ENCODE measurements around the gene ACER1. TPM values are rescaled to one million over a fixed set of nuclear protein-coding genes. Genes with fewer than 3 reads are reported as not detected.
"Not testable (repeated sequence)": the region's sequence is repeated elsewhere in the genome, so short reads cannot be mapped to it uniquely, and the experiment has no call there.

Gene ACER1
- total RNA-seq, 1 donor from 2014 or later = not detected

DNA sequence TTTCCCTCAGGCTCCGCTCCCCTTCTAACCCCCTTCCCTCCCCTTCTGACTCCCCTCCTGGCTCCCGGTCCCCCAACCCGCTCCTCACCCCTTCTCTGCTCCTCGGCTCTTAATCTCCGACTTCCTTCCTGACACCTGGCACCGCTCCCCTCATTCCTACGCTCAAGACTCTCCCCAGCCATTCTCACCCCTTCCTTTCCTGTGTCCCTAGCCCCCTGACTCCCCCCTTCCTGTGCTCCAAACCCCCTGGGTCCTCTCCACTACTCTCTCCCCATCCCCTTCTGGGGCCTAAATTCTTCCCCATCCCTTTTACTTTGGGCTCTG lies 28.6 kb upstream of the ACER1 start:
- Mint-ChIP-seq H3K4me1 (ENCODE audit: low read depth) (peaks cover 8% of the 10 kb centered on the region), H3K27ac (ENCODE audit: unreplicated experiment) (peak overlapping the region; percentile 92), H3K36me3 (ENCODE audit: low read depth) (peaks cover 7% of the 10 kb centered on the region), H3K27me3 (ENCODE audit: low read depth) (no peaks in the 10 kb centered on the region), H3K9me3 (ENCODE audit: low read depth) (no peaks in the 10 kb centered on the region), H3K4me3 (ENCODE audit: unreplicated experiment) (peak overlapping the region; percentile 88)
- TF ChIP-seq, protein P1, sequence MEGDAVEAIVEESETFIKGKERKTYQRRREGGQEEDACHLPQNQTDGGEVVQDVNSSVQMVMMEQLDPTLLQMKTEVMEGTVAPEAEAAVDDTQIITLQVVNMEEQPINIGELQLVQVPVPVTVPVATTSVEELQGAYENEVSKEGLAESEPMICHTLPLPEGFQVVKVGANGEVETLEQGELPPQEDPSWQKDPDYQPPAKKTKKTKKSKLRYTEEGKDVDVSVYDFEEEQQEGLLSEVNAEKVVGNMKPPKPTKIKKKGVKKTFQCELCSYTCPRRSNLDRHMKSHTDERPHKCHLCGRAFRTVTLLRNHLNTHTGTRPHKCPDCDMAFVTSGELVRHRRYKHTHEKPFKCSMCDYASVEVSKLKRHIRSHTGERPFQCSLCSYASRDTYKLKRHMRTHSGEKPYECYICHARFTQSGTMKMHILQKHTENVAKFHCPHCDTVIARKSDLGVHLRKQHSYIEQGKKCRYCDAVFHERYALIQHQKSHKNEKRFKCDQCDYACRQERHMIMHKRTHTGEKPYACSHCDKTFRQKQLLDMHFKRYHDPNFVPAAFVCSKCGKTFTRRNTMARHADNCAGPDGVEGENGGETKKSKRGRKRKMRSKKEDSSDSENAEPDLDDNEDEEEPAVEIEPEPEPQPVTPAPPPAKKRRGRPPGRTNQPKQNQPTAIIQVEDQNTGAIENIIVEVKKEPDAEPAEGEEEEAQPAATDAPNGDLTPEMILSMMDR (IDR thresholded peaks at IDR 0.05) = no peak
- DNase-seq (ENCODE audit: low spot score) = no peak

DNA sequence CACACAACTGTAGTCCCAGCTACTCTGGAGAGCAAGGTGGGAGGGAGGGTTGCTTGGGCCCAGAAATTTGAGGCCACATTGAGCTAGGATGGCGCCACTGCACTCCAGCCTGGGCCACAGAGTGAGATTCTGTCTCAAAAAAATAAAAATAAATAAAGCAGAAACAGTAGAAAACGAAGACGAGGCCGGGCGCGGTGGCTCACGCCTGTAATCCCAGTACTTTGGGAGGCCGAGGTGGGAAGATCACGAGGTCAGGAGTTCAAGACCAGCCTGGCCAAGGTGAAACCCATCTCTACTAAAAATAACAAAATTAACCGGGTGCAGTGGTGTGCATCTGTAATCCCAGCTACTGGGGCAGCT lies 27.4 kb upstream of the ACER1 start:
- H3K4me1 Mint-ChIP-seq (ENCODE audit: low read depth); H3K27me3 Mint-ChIP-seq (ENCODE audit: low read depth); DNase-seq (ENCODE audit: low spot score); H3K27ac Mint-ChIP-seq (ENCODE audit: unreplicated experiment); H3K36me3 Mint-ChIP-seq (ENCODE audit: low read depth); H3K9me3 Mint-ChIP-seq (ENCODE audit: low read depth): not testable (repeated sequence)
- peak overlapping the region; percentile 88 for H3K4me3 Mint-ChIP-seq (ENCODE audit: unreplicated experiment)

DNA sequence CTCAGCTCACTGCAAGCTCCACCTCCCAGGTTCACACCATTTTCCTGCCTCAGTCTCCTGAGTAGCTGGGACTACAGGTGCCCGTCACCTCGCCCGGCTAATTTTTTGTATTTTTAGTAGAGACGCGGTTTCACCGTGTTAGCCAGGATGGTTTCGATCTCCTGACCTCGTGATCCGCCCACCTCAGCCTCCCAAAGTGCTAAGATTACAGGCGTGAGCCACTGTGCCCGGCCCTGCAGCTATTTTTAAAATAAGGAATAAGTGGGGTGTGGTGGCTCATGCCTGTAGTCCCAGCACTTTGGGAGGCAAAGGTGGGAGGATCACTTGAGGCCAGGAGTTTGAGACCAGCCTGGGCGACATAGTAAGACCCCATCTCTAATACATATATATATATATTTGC lies 27.0 kb upstream of the ACER1 start:
- not testable (repeated sequence) for H3K4me1 Mint-ChIP-seq (ENCODE audit: low read depth); H3K27me3 Mint-ChIP-seq (ENCODE audit: low read depth); H3K9me3 Mint-ChIP-seq (ENCODE audit: low read depth); H3K36me3 Mint-ChIP-seq (ENCODE audit: low read depth); H3K4me3 Mint-ChIP-seq (ENCODE audit: unreplicated experiment); H3K27ac Mint-ChIP-seq (ENCODE audit: unreplicated experiment); DNase-seq (ENCODE audit: low spot score)

DNA sequence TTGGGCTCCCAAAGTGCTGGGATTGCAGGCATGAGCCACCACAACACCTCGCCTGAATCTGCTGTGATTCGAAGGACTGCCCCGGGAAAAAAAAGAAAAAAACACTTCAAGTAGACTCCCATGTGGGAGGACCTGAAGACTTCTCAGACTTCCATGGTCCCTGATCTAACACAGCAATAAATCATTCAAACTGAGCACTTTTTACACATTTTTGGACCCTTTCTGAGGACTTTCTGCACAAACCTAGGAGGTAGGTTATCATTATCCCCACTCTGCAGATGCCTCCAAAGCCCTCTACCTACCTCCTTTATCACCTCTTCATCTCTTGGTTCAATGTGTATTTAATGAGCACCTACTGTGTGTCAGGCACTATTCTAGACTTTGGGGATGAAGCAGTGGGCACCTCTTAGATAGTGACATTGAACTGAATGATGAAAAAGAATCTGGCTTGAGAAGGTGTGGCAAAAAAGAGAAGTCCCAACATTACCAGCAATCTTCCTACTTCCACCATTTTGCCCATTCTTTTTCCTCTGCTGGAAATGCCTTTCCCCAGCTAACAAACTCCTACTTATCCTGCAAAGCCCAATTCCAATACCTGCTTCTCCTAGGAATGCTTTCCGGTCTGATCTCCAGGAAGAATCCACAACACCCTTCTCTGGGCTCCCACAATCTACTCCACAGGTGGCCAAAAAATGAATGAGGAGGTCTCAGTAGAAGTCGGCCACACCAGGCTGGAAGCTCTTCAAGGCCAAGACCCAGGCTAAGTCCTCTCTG lies 26.3 kb upstream of the ACER1 start:
- Mint-ChIP-seq H3K27ac (ENCODE audit: unreplicated experiment) (no peak overlapping the region), H3K36me3 (ENCODE audit: low read depth) (peaks cover 2% of the 10 kb centered on the region), H3K4me3 (ENCODE audit: unreplicated experiment) (no peak overlapping the region), H3K4me1 (ENCODE audit: low read depth) (peaks cover 8% of the 10 kb centered on the region), H3K9me3 (ENCODE audit: low read depth) (no peaks in the 10 kb centered on the region), H3K27me3 (ENCODE audit: low read depth) (no peaks in the 10 kb centered on the region)
- DNase-seq (ENCODE audit: low spot score) = no peak
- TF ChIP-seq, protein P1 (IDR thresholded peaks at IDR 0.05) = no peak

DNA sequence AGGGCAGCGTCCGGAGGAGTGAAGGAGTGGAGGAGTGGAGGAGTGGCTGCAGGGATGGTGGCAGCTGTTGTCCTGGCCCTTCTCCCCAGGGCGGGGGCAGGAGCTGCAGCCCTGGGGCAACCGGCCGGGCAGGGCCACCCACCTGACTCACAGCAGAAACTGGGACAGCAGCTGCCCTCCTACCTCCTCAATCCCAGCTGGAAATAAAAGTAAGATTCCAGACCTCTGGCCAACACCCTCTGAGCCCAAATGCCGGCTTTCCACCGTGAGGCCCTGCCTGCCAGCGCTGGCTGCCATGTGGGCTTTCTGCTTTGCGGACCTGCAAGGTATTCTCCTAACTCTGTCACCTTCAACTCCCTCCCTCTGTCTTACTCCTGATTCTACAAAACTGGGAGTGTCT lies 24.6 kb upstream of the ACER1 start:
- Mint-ChIP-seq H3K4me3 (ENCODE audit: unreplicated experiment) (no peak overlapping the region), H3K27ac (ENCODE audit: unreplicated experiment) (no peak overlapping the region), H3K4me1 (ENCODE audit: low read depth) (peaks cover 8% of the 10 kb centered on the region), H3K27me3 (ENCODE audit: low read depth) (no peaks in the 10 kb centered on the region), H3K9me3 (ENCODE audit: low read depth) (no peaks in the 10 kb centered on the region), H3K36me3 (ENCODE audit: low read depth) (no peaks in the 10 kb centered on the region)
- no peak for DNase-seq (ENCODE audit: low spot score)
- TF ChIP-seq, protein P1 (IDR thresholded peaks at IDR 0.05) = no peak

DNA sequence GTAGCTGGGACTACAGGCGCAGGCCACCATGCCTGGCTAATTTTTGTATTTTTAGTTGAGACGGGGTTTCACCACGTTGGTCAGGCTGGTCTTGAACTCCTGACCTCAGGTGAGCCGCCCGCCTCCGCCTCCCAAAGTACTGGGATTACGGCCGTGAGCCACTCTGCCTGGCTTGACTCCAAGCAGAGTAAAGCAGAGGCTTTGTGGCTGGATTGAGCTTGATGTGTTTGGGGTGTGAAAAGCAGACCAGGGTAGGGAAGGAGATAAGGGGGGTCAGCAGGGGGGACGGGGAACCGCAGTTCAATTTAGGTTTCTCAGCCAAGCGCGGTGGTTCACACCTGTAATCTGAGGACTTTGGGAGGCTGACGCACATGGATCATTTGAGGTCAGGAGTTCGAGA lies 23.8 kb upstream of the ACER1 start:
- no peaks in the 10 kb centered on the region for H3K36me3 Mint-ChIP-seq (ENCODE audit: low read depth)
- H3K4me3 Mint-ChIP-seq (ENCODE audit: unreplicated experiment) = no peak overlapping the region
- TF ChIP-seq, protein P1 (IDR thresholded peaks at IDR 0.05) = no peak
- no peaks in the 10 kb centered on the region for H3K9me3 Mint-ChIP-seq (ENCODE audit: low read depth)
- peaks cover 1% of the 10 kb centered on the region for H3K4me1 Mint-ChIP-seq (ENCODE audit: low read depth)
- no peak for DNase-seq (ENCODE audit: low spot score)
- H3K27me3 Mint-ChIP-seq (ENCODE audit: low read depth) = no peaks in the 10 kb centered on the region
- no peak overlapping the region for H3K27ac Mint-ChIP-seq (ENCODE audit: unreplicated experiment)

DNA sequence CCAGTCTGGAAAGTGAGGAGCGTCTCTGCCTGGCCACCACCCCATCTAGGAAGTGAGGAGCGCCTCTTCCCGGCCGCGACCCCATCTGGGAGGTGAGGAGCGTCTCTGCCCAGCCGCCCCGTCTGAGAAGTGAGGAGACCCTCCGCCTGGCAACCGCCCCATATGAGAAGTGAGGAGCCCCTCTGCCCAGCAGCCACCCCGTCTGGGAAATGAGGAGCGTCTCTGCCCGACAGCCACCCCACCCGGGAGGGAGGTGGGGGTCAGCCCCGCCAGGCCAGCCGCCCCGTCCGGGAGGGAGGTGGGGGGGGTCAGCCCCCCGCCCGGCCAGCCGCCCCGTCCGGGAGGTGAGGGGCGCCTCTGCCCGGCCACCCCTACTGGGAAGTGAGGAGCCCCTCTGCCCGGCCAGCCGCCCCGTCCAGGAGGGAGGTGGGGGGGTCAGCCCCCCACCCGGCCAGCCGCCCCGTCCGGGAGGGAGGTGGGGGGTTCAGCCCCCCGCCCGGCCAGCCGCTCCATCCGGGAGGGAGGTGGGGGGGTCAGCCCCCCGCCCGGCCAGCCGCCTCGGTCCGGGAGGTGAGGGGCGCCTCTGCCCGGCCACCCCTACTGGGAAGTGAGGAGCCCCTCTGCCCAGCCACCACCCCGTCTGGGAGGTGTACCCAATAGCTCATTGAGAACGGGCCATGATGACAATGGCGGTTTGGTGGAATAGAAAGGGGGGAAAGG lies 22.1 kb upstream of the ACER1 start:
- not testable (repeated sequence) for DNase-seq (ENCODE audit: low spot score)

More for the DNA sequence above, 22.1 kb upstream of the ACER1 start:
- not testable (repeated sequence) for H3K4me1 Mint-ChIP-seq (ENCODE audit: low read depth); H3K4me3 Mint-ChIP-seq (ENCODE audit: unreplicated experiment); H3K27me3 Mint-ChIP-seq (ENCODE audit: low read depth); H3K9me3 Mint-ChIP-seq (ENCODE audit: low read depth); H3K36me3 Mint-ChIP-seq (ENCODE audit: low read depth); H3K27ac Mint-ChIP-seq (ENCODE audit: unreplicated experiment)
